ENCODE data around the gene OR6S1. TPM values are rescaled to one million over a fixed set of nuclear protein-coding genes. Genes with fewer than 3 reads are reported as not detected.

The OR6S1 gene
- total and polyA plus RNA-seq, 11 donors: not detected

DNA sequence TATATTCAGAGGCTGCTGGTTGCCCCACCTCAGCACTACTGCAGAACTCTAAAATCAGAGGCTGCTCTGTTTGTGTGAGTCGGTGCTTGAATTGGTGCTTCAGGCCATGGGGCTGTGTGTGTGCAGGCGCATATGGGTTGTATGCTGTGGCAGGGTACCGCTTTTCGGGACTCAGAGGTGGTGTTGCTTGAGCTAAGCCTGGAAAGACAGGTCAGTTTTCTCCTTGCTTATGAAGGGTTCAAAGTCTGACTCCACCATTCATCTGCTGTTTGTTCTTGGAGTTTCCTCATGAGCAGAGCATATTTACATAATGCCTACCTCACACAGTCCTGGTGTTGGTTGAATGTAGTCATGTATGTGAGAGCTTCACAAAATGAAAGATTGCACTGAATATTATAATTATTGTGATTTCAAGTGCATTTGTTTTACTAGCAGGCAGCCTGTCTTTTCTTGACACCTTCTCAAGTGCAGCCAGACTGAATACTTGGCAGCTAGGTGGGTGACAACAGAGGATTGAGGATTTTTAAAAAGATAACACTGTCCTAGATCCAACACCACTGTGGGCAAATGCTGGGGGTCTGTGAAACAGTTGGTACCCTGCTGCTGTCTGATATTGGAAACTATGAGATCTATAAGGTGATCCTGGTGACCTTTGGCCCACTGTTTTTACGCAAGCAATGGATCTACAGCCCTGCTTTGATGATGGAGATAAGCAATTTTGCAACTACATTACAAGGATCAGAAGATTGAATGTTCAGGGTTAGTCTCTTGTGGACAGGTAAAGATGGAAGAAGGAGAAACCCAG lies 46.1 kb upstream of the OR6S1 start:
- ATAC-seq: no peak
- Histone ChIP-seq H3K9me3 (no peaks in the 10 kb centered on the region), H3K4me1 (peaks cover 0 to 26% (median 10%) of the 10 kb centered on the region in 12 donors), H3K36me3 (no peaks in the 10 kb centered on the region), H3K27me3 (no peaks in the 10 kb centered on the region), H3K27ac (no peak overlapping the region), H3K4me3 (no peak overlapping the region)
- intact Hi-C loops (cut with DNase I): loop anchor here in 6 of 10 donors (5.0 to 10.0 kb wide), 9 partner anchors 75 to 697 kb away; partner anchors contain the start of genes TEP1 (in 3 of the 6), TMEM253 (in 2 of the 6), APEX1 (in 1 of the 6) and OSGEP (in 1 of the 6)
- DNase-seq: no peak
- WGBS, 4 donors: 83 to 94% (median 91%) methylated on average over 4 to 5 of the region's 5 CpGs
- TF ChIP-seq, protein P1, sequence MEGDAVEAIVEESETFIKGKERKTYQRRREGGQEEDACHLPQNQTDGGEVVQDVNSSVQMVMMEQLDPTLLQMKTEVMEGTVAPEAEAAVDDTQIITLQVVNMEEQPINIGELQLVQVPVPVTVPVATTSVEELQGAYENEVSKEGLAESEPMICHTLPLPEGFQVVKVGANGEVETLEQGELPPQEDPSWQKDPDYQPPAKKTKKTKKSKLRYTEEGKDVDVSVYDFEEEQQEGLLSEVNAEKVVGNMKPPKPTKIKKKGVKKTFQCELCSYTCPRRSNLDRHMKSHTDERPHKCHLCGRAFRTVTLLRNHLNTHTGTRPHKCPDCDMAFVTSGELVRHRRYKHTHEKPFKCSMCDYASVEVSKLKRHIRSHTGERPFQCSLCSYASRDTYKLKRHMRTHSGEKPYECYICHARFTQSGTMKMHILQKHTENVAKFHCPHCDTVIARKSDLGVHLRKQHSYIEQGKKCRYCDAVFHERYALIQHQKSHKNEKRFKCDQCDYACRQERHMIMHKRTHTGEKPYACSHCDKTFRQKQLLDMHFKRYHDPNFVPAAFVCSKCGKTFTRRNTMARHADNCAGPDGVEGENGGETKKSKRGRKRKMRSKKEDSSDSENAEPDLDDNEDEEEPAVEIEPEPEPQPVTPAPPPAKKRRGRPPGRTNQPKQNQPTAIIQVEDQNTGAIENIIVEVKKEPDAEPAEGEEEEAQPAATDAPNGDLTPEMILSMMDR (IDR thresholded peaks at IDR 0.05): no peak
- no peak for TF ChIP-seq POLR2A (IDR thresholded peaks at IDR 0.05)

DNA sequence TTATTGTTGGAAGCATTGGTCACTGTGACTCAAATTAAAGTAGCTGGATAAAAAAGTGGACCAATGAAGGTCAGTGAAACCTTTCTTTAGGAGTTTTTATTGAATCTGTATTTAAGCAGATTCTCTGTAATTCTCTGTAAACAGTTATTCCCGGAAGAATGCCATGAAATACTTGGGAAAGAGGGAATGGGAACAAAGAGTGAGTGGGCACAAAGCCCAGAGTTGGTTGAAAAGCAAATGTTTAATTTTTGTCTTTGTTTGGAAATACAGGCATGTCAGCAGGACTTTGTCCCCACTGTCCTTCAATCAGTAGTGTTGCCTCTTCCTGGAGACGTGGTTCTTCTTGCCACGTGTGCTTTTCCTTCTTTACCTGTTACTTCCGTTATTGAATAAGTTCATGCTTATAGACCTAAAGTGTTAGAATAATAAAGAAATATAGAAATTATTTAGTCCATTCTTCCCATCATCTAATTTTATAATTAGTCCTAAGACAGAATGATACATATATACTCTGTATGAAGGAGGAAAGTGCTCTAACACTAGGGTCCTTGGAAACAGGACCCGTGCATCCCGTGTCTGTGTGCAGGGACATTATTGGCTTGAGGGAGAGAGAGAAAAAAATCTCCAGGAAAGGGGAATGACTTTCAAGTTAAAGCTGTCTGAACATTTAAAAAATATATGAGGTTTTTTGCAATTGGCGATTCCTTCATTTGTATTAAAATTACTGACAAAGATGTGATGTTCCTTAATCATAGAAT lies 45.1 kb upstream of the OR6S1 start:
- Histone ChIP-seq H3K27ac (peak overlapping the region in 3 of 12 donors; percentile 4 to 100 (median 8)), H3K9me3 (no peaks in the 10 kb centered on the region), H3K27me3 (no peaks in the 10 kb centered on the region), H3K4me3 (peak overlapping the region in 4 of 12 donors; percentile 4 to 90 (median 40)), H3K4me1 (peaks cover 0 to 26% (median 11%) of the 10 kb centered on the region in 12 donors), H3K36me3 (no peaks in the 10 kb centered on the region)
- TF ChIP-seq POLR2A (IDR thresholded peaks at IDR 0.05): no peak
- TF ChIP-seq, protein P1 (IDR thresholded peaks at IDR 0.05): no peak
- 80 to 86% (median 83%) methylated on average over 7 of the region's 7 CpGs for WGBS, 4 donors
- DNase-seq (no peak), ATAC-seq (no peak)
- intact Hi-C loops (cut with DNase I): loop anchor here in 6 of 10 donors (5.0 to 10.0 kb wide), 9 partner anchors 74 to 698 kb away; partner anchors contain the start of genes TEP1 (in 3 of the 6), TMEM253 (in 2 of the 6), APEX1 (in 1 of the 6) and OSGEP (in 1 of the 6)

GRCh38 chr14:20684662-20685456 lies 43.4 kb upstream of the OR6S1 start:
- H3K27ac ChIP-seq: peak overlapping the region; percentile 96 to 100 (median 100)
- no peak for TF ChIP-seq POLR2A (IDR thresholded peaks at IDR 0.05)
- TF ChIP-seq, protein P1 (IDR thresholded peaks at IDR 0.05): no peak
- no peak for ATAC-seq
- no peaks in the 10 kb centered on the region for H3K27me3 ChIP-seq
- peaks cover 0 to 36% (median 19%) of the 10 kb centered on the region in 12 donors for H3K4me1 ChIP-seq
- H3K36me3 ChIP-seq: no peaks in the 10 kb centered on the region
- intact Hi-C loops (cut with DNase I): loop anchor here (5.0 to 10.0 kb wide), 22 partner anchors 53 to 827 kb away; partner anchors contain the start of genes TEP1 (in 5 of the 10), PIP4P1 (in 3 of the 10), TMEM253 (in 3 of the 10) and APEX1 (in 2 of the 10)
- peak in 3 of 5 donors; percentile 35 to 40 (median 37) for DNase-seq
- H3K9me3 ChIP-seq: no peaks in the 10 kb centered on the region
- WGBS, 4 donors: 18 to 27% (median 21%) methylated on average over 22 of the region's 22 CpGs
- H3K4me3 ChIP-seq: peak overlapping the region; percentile 47 to 95 (median 75)

All from heart left ventricle (tissue), 16 donors.